HepG2 (cell line): ENCODE data around the gene PSMA3. TPM values are rescaled to one million over a fixed set of nuclear protein-coding genes. Genes with fewer than 3 reads are reported as not detected.
A peak's percentile ranks its signal among the peaks of the same experiment; 100 is the strongest.

Experiments
- ATRX ChIP-seq: sonication (generic); formaldehyde crosslinking; IDR thresholded peaks from 2 replicates; pipeline ENCODE4 v1.4.0; 2020; ENCODE audit warnings: missing genetic modification reagents, borderline replicate concordance
- CBX5 ChIP-seq: sonication (generic); formaldehyde crosslinking; IDR thresholded peaks from 2 replicates; pipeline ENCODE4 v1.4.0; 2020; ENCODE audit warnings: missing genetic modification reagents, borderline replicate concordance
- CREM ChIP-seq, 2 experiments: sonication (generic) in 1 of 2; formaldehyde crosslinking in 1 of 2; IDR thresholded peaks; 2 replicates each; pipeline versions ENCODE4 v1.4.0 to v1.6.1; 2016 to 2020; ENCODE audit warnings: antibody characterized with exemption in 1 of 2, mild to moderate bottlenecking in 1 of 2, missing genetic modification reagents in 1 of 2
- DNMT3B ChIP-seq: conservative IDR thresholded peaks from 2 replicates; pipeline ENCODE4 v1.6.1; 2016; ENCODE audit warnings: missing biosample characterization, control low read depth
- FOSL2 ChIP-seq: sonication (generic); formaldehyde crosslinking; IDR thresholded peaks from 2 replicates; pipeline ENCODE4 v1.4.0; 2020; ENCODE audit warnings: missing genetic modification reagents
- HNF4A ChIP-seq: sonication (generic); formaldehyde crosslinking; IDR thresholded peaks from 2 replicates; pipeline ENCODE4 v1.4.0; 2020; ENCODE audit warnings: missing genetic modification reagents
- KDM2A ChIP-seq: sonication (generic); formaldehyde crosslinking; IDR thresholded peaks from 2 replicates; pipeline ENCODE4 v1.4.0; 2020; ENCODE audit warnings: low read depth, missing genetic modification reagents, borderline replicate concordance
- KLF16 ChIP-seq, 2 experiments: sonication (generic) in 1 of 2; formaldehyde crosslinking in 1 of 2; IDR thresholded peaks; 2 replicates each; pipeline versions ENCODE4 v1.6.1 to v1.8.0; 2016 to 2023; ENCODE audit warnings: missing genetic modification reagents in 2 of 2, missing compliant biosample characterization in 1 of 2
- KLF6 ChIP-seq: IDR thresholded peaks from 2 replicates; pipeline ENCODE4 v1.8.0; 2016; ENCODE audit warnings: missing biosample characterization, missing genetic modification reagents
- NFKB2 ChIP-seq: sonication (generic); formaldehyde crosslinking; IDR thresholded peaks from 2 replicates; pipeline ENCODE4 v1.4.0; 2020; ENCODE audit warnings: missing genetic modification reagents, borderline replicate concordance
- NR1H2 ChIP-seq: sonication (generic); formaldehyde crosslinking; IDR thresholded peaks from 2 replicates; pipeline ENCODE4 v1.8.1; 2022; ENCODE audit warnings: low read depth, missing genetic modification reagents, borderline replicate concordance
- RFX5 ChIP-seq: IDR thresholded peaks from 2 replicates; pipeline ENCODE4 v1.6.1; 2011; ENCODE audit warnings: low read depth, low read length, improper control_type of control experiment
- ZFP36L2 ChIP-seq: sonication (generic); formaldehyde crosslinking; IDR thresholded peaks from 2 replicates; pipeline ENCODE4 v1.4.0; 2020; ENCODE audit warnings: missing genetic modification reagents
- ZNF10 ChIP-seq: sonication (generic); formaldehyde crosslinking; IDR thresholded peaks from 2 replicates; pipeline ENCODE4 v1.4.0; 2020; ENCODE audit warnings: mild to moderate bottlenecking, low read depth, missing genetic modification reagents, borderline replicate concordance
- ZNF329 ChIP-seq: sonication (generic); formaldehyde crosslinking; IDR thresholded peaks from 2 replicates; pipeline ENCODE4 v1.9.0; 2021; ENCODE audit warnings: low read depth, mild to moderate bottlenecking, missing genetic modification reagents
- ZNF383 ChIP-seq: sonication (generic); formaldehyde crosslinking; IDR thresholded peaks from 2 replicates; pipeline ENCODE4 v1.4.0; 2020; ENCODE audit warnings: missing genetic modification reagents, mild to moderate bottlenecking, borderline replicate concordance
- ZNF616 ChIP-seq: sonication (generic); formaldehyde crosslinking; IDR thresholded peaks from 2 replicates; pipeline ENCODE4 v1.5.0; 2020; ENCODE audit warnings: low read depth, mild to moderate bottlenecking, missing genetic modification reagents
- ZNF780A ChIP-seq: sonication (generic); formaldehyde crosslinking; IDR thresholded peaks from 2 replicates; pipeline ENCODE4 v1.8.0; 2022; ENCODE audit warnings: mild to moderate bottlenecking, missing genetic modification reagents, moderate library complexity
- polyA plus RNA-seq, 8 experiments: library from polyadenylated mRNA; depleted of rRNA in 3 of 8; stranded (reverse) in 7 of 8; unstranded in 1 of 8; fragments of >200 nt; fragmentation: Illumina TruSeq in 4 of 8; extraction: Trizol in 4 of 8; gene quantifications; 2 replicates each; pipeline versions ENCODE4 v1.2.1 to v1.2.3, GENCODE V29; 2011 to 2016; ENCODE audit warnings: low read depth in 4 of 8, missing spikeins in 1 of 8, mixed read lengths in 1 of 8; ENCODE audit not compliant: insufficient read depth in 1 of 8
- total RNA-seq, 5 experiments: library from RNA; depleted of rRNA; stranded (reverse); fragments of >200 nt; fragmentation: Illumina TruSeq; extraction: Trizol; gene quantifications; 2 replicates each; pipeline ENCODE4 v1.2.3, GENCODE V29; 2016; ENCODE audit warnings: low read depth in 1 of 5
- TF ChIP-seq, protein P1 (sequence below): IDR thresholded peaks from 2 replicates; pipeline ENCODE4 v1.6.1; 2016; ENCODE audit warnings: missing biosample characterization, missing genetic modification reagents, low read depth
- TF ChIP-seq, protein P2 (sequence below): sonication (generic); formaldehyde crosslinking; conservative IDR thresholded peaks from 2 replicates; pipeline ENCODE4 v1.4.0; 2020; ENCODE audit warnings: mild to moderate bottlenecking, missing genetic modification reagents, moderate library complexity
- TF ChIP-seq, protein P3 (sequence below): sonication (generic); formaldehyde crosslinking; IDR thresholded peaks from 2 replicates; pipeline ENCODE4 v1.8.0; 2022; ENCODE audit warnings: mild to moderate bottlenecking, missing genetic modification reagents, moderate library complexity

Gene PSMA3
- total and polyA plus RNA-seq, 2 of the 13 experiments (the other 11 are each of a cell fraction or from before 2014, with no cell fraction given) = 232 to 275 TPM

- TF ChIP-seq RFX5 (0 out of 2 replicates have a peak, but pooled peaks have one; percentile 28), FOSL2 (peak; percentile 43; the same call in 1 of the 2 replicates), ATRX (no peak), KLF6 (CRISPR knock-in tag) (no peak), ZNF780A (CRISPR knock-in tag) (no peak), KLF16 (CRISPR knock-in tag; IDR thresholded peaks at IDR 0.05) (peak in 1 of 2 experiments; percentile 33; a peak in 1 of 4 replicates), ZFP36L2 (CRISPR knock-in tag) (no peak), ZNF10 (CRISPR knock-in tag) (no peak), NR1H2 (no peak), KDM2A (CRISPR knock-in tag) (peak; percentile 79; the same call in 1 of the 2 replicates), CREM (IDR thresholded peaks at IDR 0.05) (peak; percentile 40; the same call in 1 of the 2 replicates), CREM (CRISPR knock-in tag; IDR thresholded peaks at IDR 0.05) (0 out of 2 replicates have a peak, but pooled peaks have one; percentile 2), ZNF383 (no peak), CBX5 (CRISPR knock-in tag) (0 out of 2 replicates have a peak, but pooled peaks have one; percentile 29), DNMT3B (CRISPR knock-in tag) (no peak), ZNF616 (CRISPR knock-in tag) (no peak), HNF4A (CRISPR knock-in tag) (peak; percentile 43; the same call in 1 of the 2 replicates), NFKB2 (CRISPR knock-in tag) (peak; percentile 73; the same call in 1 of the 2 replicates), ZNF329 (CRISPR knock-in tag) (no peak)
- TF ChIP-seq, protein P1, sequence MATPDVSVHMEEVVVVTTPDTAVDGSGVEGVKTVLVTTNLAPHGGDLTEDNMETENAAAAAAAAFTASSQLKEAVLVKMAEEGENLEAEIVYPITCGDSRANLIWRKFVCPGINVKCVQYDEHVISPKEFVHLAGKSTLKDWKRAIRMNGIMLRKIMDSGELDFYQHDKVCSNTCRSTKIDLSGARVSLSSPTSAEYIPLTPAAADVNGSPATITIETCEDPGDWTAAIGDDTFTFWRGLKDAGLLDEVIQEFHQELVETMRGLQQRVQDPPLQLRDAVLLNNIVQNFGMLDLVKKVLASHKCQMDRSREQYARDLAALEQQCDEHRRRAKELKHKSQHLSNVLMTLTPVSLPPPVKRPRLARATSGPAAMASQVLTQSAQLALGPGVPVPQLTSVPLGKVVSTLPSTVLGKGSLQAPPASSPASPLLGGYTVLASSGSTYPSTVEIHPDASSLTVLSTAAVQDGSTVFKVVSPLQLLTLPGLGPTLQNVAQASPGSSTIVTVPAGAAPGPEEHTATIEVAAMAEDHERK (CRISPR knock-in tag) = no peak
- TF ChIP-seq, protein P2, sequence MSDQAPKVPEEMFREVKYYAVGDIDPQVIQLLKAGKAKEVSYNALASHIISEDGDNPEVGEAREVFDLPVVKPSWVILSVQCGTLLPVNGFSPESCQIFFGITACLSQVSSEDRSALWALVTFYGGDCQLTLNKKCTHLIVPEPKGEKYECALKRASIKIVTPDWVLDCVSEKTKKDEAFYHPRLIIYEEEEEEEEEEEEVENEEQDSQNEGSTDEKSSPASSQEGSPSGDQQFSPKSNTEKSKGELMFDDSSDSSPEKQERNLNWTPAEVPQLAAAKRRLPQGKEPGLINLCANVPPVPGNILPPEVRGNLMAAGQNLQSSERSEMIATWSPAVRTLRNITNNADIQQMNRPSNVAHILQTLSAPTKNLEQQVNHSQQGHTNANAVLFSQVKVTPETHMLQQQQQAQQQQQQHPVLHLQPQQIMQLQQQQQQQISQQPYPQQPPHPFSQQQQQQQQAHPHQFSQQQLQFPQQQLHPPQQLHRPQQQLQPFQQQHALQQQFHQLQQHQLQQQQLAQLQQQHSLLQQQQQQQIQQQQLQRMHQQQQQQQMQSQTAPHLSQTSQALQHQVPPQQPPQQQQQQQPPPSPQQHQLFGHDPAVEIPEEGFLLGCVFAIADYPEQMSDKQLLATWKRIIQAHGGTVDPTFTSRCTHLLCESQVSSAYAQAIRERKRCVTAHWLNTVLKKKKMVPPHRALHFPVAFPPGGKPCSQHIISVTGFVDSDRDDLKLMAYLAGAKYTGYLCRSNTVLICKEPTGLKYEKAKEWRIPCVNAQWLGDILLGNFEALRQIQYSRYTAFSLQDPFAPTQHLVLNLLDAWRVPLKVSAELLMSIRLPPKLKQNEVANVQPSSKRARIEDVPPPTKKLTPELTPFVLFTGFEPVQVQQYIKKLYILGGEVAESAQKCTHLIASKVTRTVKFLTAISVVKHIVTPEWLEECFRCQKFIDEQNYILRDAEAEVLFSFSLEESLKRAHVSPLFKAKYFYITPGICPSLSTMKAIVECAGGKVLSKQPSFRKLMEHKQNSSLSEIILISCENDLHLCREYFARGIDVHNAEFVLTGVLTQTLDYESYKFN = no peak
- TF ChIP-seq, protein P3, sequence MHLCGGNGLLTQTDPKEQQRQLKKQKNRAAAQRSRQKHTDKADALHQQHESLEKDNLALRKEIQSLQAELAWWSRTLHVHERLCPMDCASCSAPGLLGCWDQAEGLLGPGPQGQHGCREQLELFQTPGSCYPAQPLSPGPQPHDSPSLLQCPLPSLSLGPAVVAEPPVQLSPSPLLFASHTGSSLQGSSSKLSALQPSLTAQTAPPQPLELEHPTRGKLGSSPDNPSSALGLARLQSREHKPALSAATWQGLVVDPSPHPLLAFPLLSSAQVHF (CRISPR knock-in tag) = no peak
These were observed at the start of gene PSMA3 (continued) for GRCh38 chr14:58244556-58245387.
